GM18519 (cell line): ENCODE data around the gene ANTXR1.

Experiments
- ATAC-seq: cut with Tn5 transposase; IDR thresholded peaks from one replicate; pipeline ENCODE4 v1.9.1; 2021; ENCODE audit warnings: mild to moderate bottlenecking, moderate library complexity; ENCODE audit not compliant: unreplicated experiment, low FRiP score

ANTXR1 gene

GRCh38 chr2:69201259-69201658 lies 188.3 kb downstream of the ANTXR1 start:
- ATAC-seq: no peak

- no peak for ATAC-seq
Measured at GRCh38 chr2:69202327-69202726, 189.3 kb downstream of the ANTXR1 start.

GRCh38 chr2:69203166-69203985 lies 190.4 kb downstream of the ANTXR1 start:
- no peak for ATAC-seq

GRCh38 chr2:69204654-69205053 lies 191.7 kb downstream of the ANTXR1 start:
- ATAC-seq: no peak

DNA sequence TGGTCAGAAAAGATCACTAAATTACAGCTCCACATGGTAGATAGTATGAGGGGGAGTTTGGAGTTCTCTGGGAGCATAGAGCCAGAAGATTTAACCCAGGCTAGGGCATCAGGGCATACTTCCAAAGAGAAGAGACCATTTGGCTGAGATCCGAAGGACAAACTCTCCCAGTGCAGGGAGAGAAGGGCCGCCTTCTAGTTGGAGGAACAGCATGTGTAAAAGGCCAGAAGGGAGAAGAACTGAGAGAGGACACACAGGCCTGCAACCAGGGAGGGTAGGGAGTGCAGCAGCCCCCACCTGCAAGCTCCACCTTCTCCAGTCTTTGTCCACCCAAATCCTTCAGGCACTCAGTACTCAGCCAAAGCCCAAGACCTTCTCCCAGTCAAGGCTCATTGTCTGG lies 192.1 kb downstream of the ANTXR1 start:
- ATAC-seq: no peak

DNA sequence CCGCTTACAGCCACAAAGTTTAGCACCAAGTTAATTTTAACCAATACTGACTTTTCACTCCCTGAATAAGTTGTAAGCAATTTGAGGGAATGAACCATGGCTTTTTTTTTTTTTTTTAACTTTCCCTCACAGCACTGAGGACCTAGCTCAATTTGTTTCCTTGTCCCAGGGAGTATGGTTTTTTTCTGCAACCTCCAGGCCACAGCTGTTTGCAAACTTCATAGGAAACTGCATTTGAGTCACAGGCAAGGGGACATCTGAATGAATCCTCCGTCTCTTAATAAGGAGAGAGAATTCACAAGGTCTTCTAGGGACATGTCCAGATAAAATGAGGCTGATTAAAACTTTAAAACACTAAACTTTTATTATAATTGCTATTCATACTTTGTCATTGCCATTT lies 192.5 kb downstream of the ANTXR1 start:
- ATAC-seq: no peak

DNA sequence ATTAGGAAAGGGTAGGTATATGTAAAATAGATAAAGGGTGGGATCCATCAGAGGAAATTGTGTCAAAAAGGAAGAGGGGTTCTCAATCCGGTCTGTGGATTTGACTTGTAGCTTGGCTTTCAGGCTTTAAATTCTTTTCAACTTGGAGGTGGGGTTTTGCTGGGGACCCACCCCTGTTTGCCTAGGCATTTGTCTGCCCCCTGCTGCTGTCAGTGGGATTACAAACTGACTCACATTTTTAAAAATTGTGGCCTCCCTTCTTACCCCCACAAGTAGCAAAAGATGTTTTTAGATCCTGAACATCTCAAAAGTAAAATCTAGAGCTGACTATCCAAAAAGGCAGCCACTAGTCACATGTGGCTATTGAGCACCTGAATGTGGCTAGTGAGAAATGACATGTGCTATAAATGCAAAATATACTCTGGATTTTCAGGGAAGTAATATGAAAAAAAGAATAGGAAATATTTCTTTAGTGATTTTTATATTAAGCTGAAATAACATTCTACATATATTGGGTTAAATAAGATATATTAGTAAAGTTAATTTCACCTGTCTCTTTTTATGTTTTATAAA lies 195.1 kb downstream of the ANTXR1 start:
- no peak for ATAC-seq

DNA sequence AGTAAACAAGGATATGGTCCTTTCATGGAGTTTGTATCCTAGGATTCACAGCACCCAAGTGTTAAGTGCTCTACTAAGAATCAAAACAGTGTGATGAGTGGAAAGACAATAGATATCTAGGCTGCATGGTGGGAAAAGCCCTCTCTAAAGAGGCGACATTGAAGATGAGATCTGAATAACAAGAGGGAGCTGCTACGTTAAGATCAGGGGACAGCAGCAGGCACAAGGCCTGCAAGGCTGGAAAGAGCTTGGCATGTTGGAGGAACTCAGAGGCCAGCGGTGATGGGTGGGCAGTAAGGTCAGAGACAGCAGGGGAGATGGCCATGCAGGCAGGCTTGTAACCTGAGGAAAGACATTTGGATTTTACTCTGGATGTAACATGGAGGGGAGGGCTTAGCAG lies 196.5 kb downstream of the ANTXR1 start:
- ATAC-seq: no peak

- ATAC-seq: no peak
Measured at GRCh38 chr2:69210385-69210784, 197.4 kb downstream of the ANTXR1 start.

DNA sequence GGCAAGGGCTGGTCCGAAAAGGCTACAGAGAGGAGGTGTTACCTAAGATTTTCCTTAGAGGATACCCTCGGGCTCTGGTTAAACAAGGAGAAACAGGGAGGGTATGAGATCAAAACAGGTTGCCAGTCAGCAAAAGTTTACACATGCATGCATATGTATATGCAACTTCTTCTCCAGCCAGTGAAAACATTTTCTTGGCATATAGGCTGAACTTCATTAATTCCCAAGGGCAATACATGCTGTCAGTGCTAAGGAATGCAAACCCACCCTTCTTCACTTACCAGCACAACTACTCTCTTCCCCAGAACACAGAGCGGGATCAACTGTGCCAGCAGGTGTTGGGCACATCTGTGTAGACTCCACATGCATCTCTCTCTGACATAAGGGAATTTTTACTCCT lies 198.1 kb downstream of the ANTXR1 start:
- no peak for ATAC-seq

GRCh38 chr2:69211686-69212085 lies 198.7 kb downstream of the ANTXR1 start:
- no peak for ATAC-seq

GRCh38 chr2:69212238-69213028 lies 199.5 kb downstream of the ANTXR1 start:
- no peak for ATAC-seq

- no peak for ATAC-seq
Measured at GRCh38 chr2:69213201-69213600, 200.2 kb downstream of the ANTXR1 start.

GRCh38 chr2:69213782-69214181 lies 200.8 kb downstream of the ANTXR1 start:
- no peak for ATAC-seq

DNA sequence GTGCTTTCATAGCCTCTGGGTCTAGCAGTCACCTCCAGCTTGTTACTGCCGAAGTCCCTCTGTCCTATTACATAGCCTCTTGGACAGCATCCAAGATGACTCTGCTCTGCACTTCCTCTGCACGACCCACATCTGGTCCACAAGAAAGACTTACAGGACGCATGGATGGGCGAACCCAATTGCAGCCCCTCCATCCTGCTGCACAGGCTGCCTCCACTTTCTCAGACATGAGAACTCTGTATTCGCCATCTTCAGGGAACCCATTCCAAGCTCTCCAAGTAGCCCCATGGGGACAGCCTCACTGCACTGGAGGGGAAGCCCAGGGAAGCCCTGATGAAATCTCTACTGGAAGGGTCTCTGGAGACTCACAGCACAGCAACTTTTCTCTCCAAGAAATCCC lies 201.9 kb downstream of the ANTXR1 start:
- no peak for ATAC-seq

- no peak for ATAC-seq
Measured at GRCh38 chr2:69216535-69217332, 203.8 kb downstream of the ANTXR1 start.

DNA sequence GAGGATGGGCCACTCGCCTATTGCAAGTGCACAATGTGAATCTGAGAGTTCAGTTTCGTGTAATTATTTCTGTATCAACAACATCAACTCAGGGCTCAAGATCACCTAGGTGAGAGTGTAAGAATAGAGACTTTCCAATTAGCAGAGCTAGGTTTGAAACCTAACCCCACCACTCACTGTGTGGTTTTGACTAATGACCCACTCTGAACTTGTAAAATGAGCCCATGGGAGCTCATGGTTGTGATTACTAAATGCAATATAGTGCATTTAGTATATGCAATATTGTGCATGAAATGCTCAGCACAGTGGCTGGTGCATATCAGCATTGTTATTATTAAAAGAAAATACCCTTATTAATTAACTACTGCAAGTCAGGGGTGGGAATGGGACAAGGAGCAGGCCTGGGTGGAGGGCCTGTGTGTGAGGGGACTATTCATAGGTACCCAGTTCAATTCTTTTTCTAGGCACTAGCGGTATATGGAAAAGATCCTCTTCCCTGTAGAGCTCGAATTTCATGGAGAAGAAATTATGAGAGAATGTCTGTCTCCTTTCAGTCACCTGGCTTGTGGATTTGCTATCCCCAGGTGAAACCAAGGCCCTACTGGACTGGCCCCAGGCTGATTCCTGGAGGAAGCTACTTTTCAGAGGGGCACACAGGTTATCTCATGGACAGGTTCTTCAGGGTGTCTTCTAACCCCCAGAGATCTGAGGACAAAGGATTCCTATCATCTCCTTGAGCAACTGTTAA lies 204.5 kb downstream of the ANTXR1 start:
- ATAC-seq: no peak

- ATAC-seq: no peak
Measured at GRCh38 chr2:69221512-69221911, 208.5 kb downstream of the ANTXR1 start.

DNA sequence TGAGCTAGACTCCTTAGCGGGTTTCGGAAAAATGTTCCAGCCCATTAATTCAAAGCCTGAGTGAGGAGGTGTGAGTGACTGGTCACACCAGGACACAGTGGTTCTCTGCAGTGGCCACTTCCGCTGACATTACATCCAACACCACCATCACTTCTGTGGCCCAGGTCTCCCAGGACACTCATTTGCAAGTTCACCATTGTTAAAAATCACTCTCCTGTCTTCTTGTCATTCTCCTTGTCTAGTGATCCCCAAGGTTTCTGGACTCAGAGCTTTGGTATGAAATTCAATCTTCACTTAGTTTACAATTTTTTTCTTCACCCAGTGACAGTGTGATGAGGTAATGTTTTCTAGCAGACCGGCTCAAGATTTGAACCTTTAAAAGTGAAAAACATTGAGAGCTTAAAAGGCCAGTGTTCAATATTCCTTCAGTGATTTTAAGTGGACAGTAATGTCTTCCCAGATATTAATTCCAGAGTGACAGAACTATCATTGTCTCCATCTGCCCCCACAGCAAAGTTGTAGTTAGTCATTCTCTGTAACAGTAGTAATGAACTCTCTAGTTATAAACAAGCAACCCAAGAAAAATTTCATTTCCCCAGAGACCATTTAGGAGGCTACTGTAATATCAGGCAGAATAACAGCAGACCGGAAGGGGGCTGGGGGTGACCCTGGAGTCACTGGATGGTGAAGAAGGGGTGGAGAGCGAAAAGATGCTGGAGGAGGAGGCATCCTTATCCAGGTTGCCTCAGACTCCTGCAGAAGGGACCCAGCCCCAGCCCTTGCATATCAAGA lies 209.2 kb downstream of the ANTXR1 start:
- ATAC-seq: no peak
